ENCODE data around the gene GRIK1. TPM values are rescaled to one million over a fixed set of nuclear protein-coding genes. Genes with fewer than 3 reads are reported as not detected.

GRIK1 gene
- total RNA-seq, 2 donors from 2014 or later: not detected

DNA sequence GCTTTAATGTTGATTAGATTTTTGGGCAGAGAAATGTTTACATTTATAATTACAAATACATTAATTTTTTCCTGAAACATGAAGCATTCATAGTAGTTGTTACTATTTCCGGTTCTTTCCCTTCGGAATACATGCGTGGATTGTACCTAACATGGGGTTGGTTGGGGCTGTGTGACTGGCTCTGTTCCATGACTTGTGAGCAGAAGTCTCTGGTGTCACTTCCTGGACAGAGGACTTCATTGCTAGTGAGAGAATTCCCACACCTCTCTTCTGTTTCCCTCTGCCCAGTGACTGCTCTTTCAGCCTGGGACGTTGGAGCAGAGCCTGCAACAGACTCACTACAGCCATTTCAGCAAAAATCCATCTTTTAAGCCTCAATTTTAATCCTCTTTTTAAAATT, 231.4 kb downstream of the GRIK1 start:
- H3K9ac ChIP-seq (ENCODE audit: extremely low read depth, low read length, poor library complexity, severe bottlenecking): no peak overlapping the region
- H3K4me1 Mint-ChIP-seq: no peaks in the 10 kb centered on the region
- 90 to 92% methylated on average over 2 to 4 of the region's 4 CpGs for WGBS, 2 experiments (ENCODE audit: insufficient coverage in 1 of 2, insufficient read length in 1 of 2)

DNA sequence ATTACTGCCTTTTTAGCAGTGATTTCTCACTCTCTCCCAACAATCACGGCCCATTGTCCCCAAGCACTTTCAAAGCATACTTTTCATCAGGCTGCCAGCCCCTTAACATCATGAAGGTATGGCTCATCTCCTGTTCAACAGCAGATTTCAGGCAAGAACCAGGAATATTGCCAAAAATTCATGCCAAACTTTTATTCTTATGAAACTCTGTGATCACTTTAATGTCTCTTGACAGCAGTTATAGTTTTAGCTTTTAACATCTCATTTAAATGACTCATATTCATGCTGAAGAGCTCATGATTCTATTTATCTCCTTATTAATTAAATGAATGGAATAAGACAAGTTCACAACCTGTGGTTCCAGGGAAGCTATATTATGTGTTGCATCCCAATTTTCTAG, 235.1 kb downstream of the GRIK1 start:
- Histone ChIP-seq H3K4me3 (ENCODE audit: low read length) (no peak overlapping the region), H3K9ac (ENCODE audit: extremely low read depth, low read length, poor library complexity, severe bottlenecking) (no peak overlapping the region), H3K36me3 (ENCODE audit: control insufficient read depth, insufficient read depth, low read length) (no peaks in the 10 kb centered on the region), H3K27me3 (ENCODE audit: control insufficient read depth, insufficient read depth, low read length, poor library complexity, severe bottlenecking) (no peaks in the 10 kb centered on the region), H3K9me3 (ENCODE audit: control insufficient read depth, low read length) (no peaks in the 10 kb centered on the region), H3K27ac (ENCODE audit: low read depth, low read length) (no peak overlapping the region), H3K4me1 (ENCODE audit: control insufficient read depth, insufficient read depth, low read length) (no peaks in the 10 kb centered on the region)
- Mint-ChIP-seq H3K27me3 (ENCODE audit: insufficient read depth) (no peaks in the 10 kb centered on the region), H3K9me3 (no peaks in the 10 kb centered on the region), H3K4me1 (no peaks in the 10 kb centered on the region), H3K27ac (no peak overlapping the region), H3K4me3 (no peak overlapping the region), H3K36me3 (ENCODE audit: low read depth) (no peaks in the 10 kb centered on the region)
- no peak for DNase-seq
- TF ChIP-seq, protein P1, sequence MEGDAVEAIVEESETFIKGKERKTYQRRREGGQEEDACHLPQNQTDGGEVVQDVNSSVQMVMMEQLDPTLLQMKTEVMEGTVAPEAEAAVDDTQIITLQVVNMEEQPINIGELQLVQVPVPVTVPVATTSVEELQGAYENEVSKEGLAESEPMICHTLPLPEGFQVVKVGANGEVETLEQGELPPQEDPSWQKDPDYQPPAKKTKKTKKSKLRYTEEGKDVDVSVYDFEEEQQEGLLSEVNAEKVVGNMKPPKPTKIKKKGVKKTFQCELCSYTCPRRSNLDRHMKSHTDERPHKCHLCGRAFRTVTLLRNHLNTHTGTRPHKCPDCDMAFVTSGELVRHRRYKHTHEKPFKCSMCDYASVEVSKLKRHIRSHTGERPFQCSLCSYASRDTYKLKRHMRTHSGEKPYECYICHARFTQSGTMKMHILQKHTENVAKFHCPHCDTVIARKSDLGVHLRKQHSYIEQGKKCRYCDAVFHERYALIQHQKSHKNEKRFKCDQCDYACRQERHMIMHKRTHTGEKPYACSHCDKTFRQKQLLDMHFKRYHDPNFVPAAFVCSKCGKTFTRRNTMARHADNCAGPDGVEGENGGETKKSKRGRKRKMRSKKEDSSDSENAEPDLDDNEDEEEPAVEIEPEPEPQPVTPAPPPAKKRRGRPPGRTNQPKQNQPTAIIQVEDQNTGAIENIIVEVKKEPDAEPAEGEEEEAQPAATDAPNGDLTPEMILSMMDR (conservative IDR thresholded peaks at IDR 0.05): no peak
- 74% methylated on average over 1 of the region's 1 CpG; no CpG with 5 or more reads in 1 of the 2 experiments for WGBS, 2 experiments (ENCODE audit: insufficient coverage in 1 of 2, insufficient read length in 1 of 2)

More for the DNA sequence above, 231.4 kb downstream of the GRIK1 start:
- H3K36me3 ChIP-seq (ENCODE audit: control insufficient read depth, insufficient read depth, low read length): no peaks in the 10 kb centered on the region
- Mint-ChIP-seq H3K36me3 (ENCODE audit: low read depth) (no peaks in the 10 kb centered on the region), H3K9me3 (no peaks in the 10 kb centered on the region), H3K27ac (no peak overlapping the region), H3K4me3 (no peak overlapping the region), H3K27me3 (ENCODE audit: insufficient read depth) (no peaks in the 10 kb centered on the region)
- TF ChIP-seq, protein P1 (conservative IDR thresholded peaks at IDR 0.05): no peak
- no peaks in the 10 kb centered on the region for H3K27me3 ChIP-seq (ENCODE audit: control insufficient read depth, insufficient read depth, low read length, poor library complexity, severe bottlenecking)
- no peaks in the 10 kb centered on the region for H3K4me1 ChIP-seq (ENCODE audit: control insufficient read depth, insufficient read depth, low read length)
- DNase-seq: no peak
- no peak overlapping the region for H3K4me3 ChIP-seq (ENCODE audit: low read length)
- H3K9me3 ChIP-seq (ENCODE audit: control insufficient read depth, low read length): no peaks in the 10 kb centered on the region
- H3K27ac ChIP-seq (ENCODE audit: low read depth, low read length): no peak overlapping the region

DNA sequence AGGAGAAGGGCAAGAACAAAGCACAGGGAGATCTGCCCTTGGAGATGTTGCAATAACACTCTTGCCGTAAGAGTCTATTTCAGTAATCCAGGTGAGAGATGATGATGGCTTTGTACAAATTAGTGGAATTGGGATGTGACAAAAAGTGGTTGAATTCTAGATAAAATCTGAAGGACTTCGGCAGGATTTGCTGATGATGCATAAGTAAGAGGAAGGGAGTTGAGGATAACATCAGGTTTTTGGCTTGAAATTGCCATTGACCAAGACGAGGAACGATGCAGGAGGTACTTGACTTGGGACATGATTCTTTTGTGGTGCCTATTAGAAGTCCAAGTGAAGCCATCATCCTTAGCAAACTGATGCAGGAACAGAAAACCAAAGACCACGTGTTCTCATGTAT, 238.1 kb downstream of the GRIK1 start:
- Histone ChIP-seq H3K4me1 (ENCODE audit: control insufficient read depth, insufficient read depth, low read length) (no peaks in the 10 kb centered on the region), H3K27ac (ENCODE audit: low read depth, low read length) (no peak overlapping the region), H3K9me3 (ENCODE audit: control insufficient read depth, low read length) (peaks cover 5% of the 10 kb centered on the region), H3K36me3 (ENCODE audit: control insufficient read depth, insufficient read depth, low read length) (no peaks in the 10 kb centered on the region), H3K27me3 (ENCODE audit: control insufficient read depth, insufficient read depth, low read length, poor library complexity, severe bottlenecking) (no peaks in the 10 kb centered on the region), H3K9ac (ENCODE audit: extremely low read depth, low read length, poor library complexity, severe bottlenecking) (no peak overlapping the region), H3K4me3 (ENCODE audit: low read length) (no peak overlapping the region)
- DNase-seq: no peak
- TF ChIP-seq, protein P1 (conservative IDR thresholded peaks at IDR 0.05): no peak
- Mint-ChIP-seq H3K27me3 (ENCODE audit: insufficient read depth) (no peaks in the 10 kb centered on the region), H3K4me1 (no peaks in the 10 kb centered on the region), H3K9me3 (peaks cover 5% of the 10 kb centered on the region), H3K27ac (no peak overlapping the region), H3K4me3 (no peak overlapping the region), H3K36me3 (ENCODE audit: low read depth) (no peaks in the 10 kb centered on the region)
- 89 to 95% methylated on average over 4 to 5 of the region's 5 CpGs for WGBS, 2 experiments (ENCODE audit: insufficient coverage in 1 of 2, insufficient read length in 1 of 2)
